ENCODE data around the gene FEZ2. TPM values are rescaled to one million over a fixed set of nuclear protein-coding genes. Genes with fewer than 3 reads are reported as not detected.

The FEZ2 gene
- total RNA-seq, 1 donor from 2014 or later, result 70.7 TPM

- Histone ChIP-seq H3K36me3 (no peaks in the 10 kb centered on the region), H3K4me3 (no peak overlapping the region), H2AFZ (replicated peaks) (no peak overlapping the region), H3K4me2 (no peak overlapping the region), H3K27me3 (no peaks in the 10 kb centered on the region), H3F3A (ENCODE audit: low read depth) (no peaks in the 10 kb centered on the region), H3K79me2 (ENCODE audit: low read depth) (no peaks in the 10 kb centered on the region), H4K20me1 (ENCODE audit: low read depth) (peaks cover 4% of the 10 kb centered on the region), H3K9ac (no peak overlapping the region), H3K4me1 (no peaks in the 10 kb centered on the region), H3K9me3 (ENCODE audit: low read depth) (no peaks in the 10 kb centered on the region), H3K27ac (no peak overlapping the region)
- no peaks in the 10 kb centered on the region for H3K9me3 Mint-ChIP-seq
- no peak overlapping the region for H3K27ac Mint-ChIP-seq
- no peaks in the 10 kb centered on the region for H3K4me1 Mint-ChIP-seq
- peaks cover 10% of the 10 kb centered on the region for H3K36me3 Mint-ChIP-seq
- H3K4me3 Mint-ChIP-seq, result no peak overlapping the region
- DNase-seq (ENCODE audit: low spot score), result peak; percentile 80
- TF ChIP-seq CTCF (IDR thresholded peaks at IDR 0.05), result peak; percentile 83
- TF ChIP-seq EZH2phosphoT487 (IDR thresholded peaks at IDR 0.05), result no peak
- no peaks in the 10 kb centered on the region for H3K27me3 Mint-ChIP-seq (ENCODE audit: insufficient read depth, low read depth)
These were observed 90.6 kb downstream of the FEZ2 start for GRCh38 chr2:36507408-36507812.

Other genes with a start within 250 kb of the FEZ2 start
- gene CRIM1, start 242.4 kb downstream of the FEZ2 start, total RNA-seq (ENCODE audit: low replicate concordance), result 4.9 and 10.2 TPM in 2 replicates
- gene VIT, start 98.5 kb upstream of the FEZ2 start, total RNA-seq (ENCODE audit: low replicate concordance), result not detected in 2 replicates

Measured in neural progenitor cell (in vitro differentiated cells).